Panc1 (cell line): ENCODE measurements around the gene PPP1R12A. TPM values are rescaled to one million over a fixed set of nuclear protein-coding genes. Genes with fewer than 3 reads are reported as not detected.

Experiments used
- ATAC-seq: fragments of 200-7000 bp; cut with Tn5 transposase; 2 replicates; pipeline ENCODE4 v1.9.1; 2020; ENCODE audit warnings: mild to moderate bottlenecking, moderate library complexity
- BruUV-seq: library from RNA; stranded (reverse); fragments of 400-500 nt; replicated peaks from 2 replicates; lab custom pipeline; 2021; lab: Mats Ljungman, UMichigan
- CTCF ChIA-PET: fragments of 300-600 bp; sonication (Branson Sonifier 250); formaldehyde crosslinking; loops from one replicate; lab custom pipeline; 2022; ENCODE audit warnings: antibody characterized with exemption; lab: Charles Lee
- POLR2A ChIA-PET: fragments of 300-600 bp; sonication (Branson Sonifier 250); formaldehyde crosslinking; loops from one replicate; lab custom pipeline; 2022; ENCODE audit warnings: antibody characterized with exemption; lab: Charles Lee
- DNase-seq: peaks from one replicate; pipeline ENCODE4 v3.0.0-alpha.2; 2010; ENCODE audit warnings: low read depth, low spot score
- H3K27ac ChIP-seq: 2 replicates; pipeline ENCODE4 v1.5.1; 2011; ENCODE audit warnings: mild to moderate bottlenecking, low read length, inconsistent platforms
- H3K27me3 ChIP-seq: fragments of 200-500 bp; sonication (Bioruptor generic); 2 replicates; pipeline ENCODE4 v1.6.0; 2014; ENCODE audit warnings: low read length, inconsistent platforms; ENCODE audit not compliant: control insufficient read depth, insufficient read depth
- H3K36me3 ChIP-seq: fragments of 200-500 bp; sonication (Bioruptor generic); 2 replicates; pipeline ENCODE4 v1.5.1; 2014; ENCODE audit warnings: inconsistent platforms, mild to moderate bottlenecking, low read length, moderate library complexity; ENCODE audit not compliant: control insufficient read depth, insufficient read depth
- H3K4me1 ChIP-seq: 2 replicates; pipeline ENCODE4 v1.5.1; 2011; ENCODE audit warnings: inconsistent platforms, mild to moderate bottlenecking, low read length, moderate library complexity; ENCODE audit not compliant: control insufficient read depth, insufficient read depth
- H3K4me3 ChIP-seq, 2 experiments: 2 replicates each; pipeline ENCODE4 v1.5.1; 2011 to 2012; ENCODE audit warnings: low read depth in 2 of 2, low read length in 2 of 2, mild to moderate bottlenecking in 2 of 2, inconsistent platforms in 1 of 2, moderate library complexity in 1 of 2
- H3K9me3 ChIP-seq: fragments of 200-500 bp; sonication (Bioruptor generic); 2 replicates; pipeline ENCODE4 v1.5.1; 2014; ENCODE audit warnings: low read depth, mild to moderate bottlenecking, inconsistent platforms, low read length, moderate library complexity; ENCODE audit not compliant: control insufficient read depth, insufficient read depth
- POLR2AphosphoS5 ChIP-seq: IDR thresholded peaks from 2 replicates; pipeline ENCODE4 v1.6.1; 2012; ENCODE audit warnings: mild to moderate bottlenecking, low read depth, low read length, moderate library complexity
- SIN3A ChIP-seq: IDR thresholded peaks from 2 replicates; pipeline ENCODE4 v1.6.1; 2012; ENCODE audit warnings: low read depth, mild to moderate bottlenecking, low read length, moderate library complexity, borderline replicate concordance; ENCODE audit not compliant: insufficient read depth
- TCF7L2 ChIP-seq: IDR thresholded peaks from 2 replicates; pipeline ENCODE4 v1.6.1; 2011; ENCODE audit warnings: mild to moderate bottlenecking, low read depth, low read length, inconsistent platforms
- in situ Hi-C: cut with HindIII; loops from 2 replicates; pipeline ENCODE4 v1.10.0; 2016; ENCODE audit warnings: low sequenced_read_pairs, low pct_unique_long_range_greater_than_20kb
- intact Hi-C: fragments of 100-400 bp; cut with micrococcal nuclease; formaldehyde crosslinking; loops from one replicate; pipeline ENCODE4 v1.10.0; 2022; ENCODE audit not compliant: unreplicated experiment
- total RNA-seq: library from RNA; stranded (reverse); gene quantifications from one replicate; pipeline ENCODE4 v1.2.1, GENCODE V29; 2021; ENCODE audit not compliant: unreplicated experiment
- TF ChIP-seq, protein P1 (sequence below), 2 experiments: IDR thresholded peaks; 2 replicates each; pipeline ENCODE4 v1.6.1; 2011 to 2012; ENCODE audit warnings: low read depth in 2 of 2, control low read depth in 1 of 2, low read length in 1 of 2, mild to moderate bottlenecking in 1 of 2, moderate library complexity in 1 of 2; ENCODE audit not compliant: insufficient read depth in 1 of 2
- TF ChIP-seq, protein P2 (sequence below): fragments of 450-650 bp; IDR thresholded peaks from 2 replicates; pipeline ENCODE4 v1.5.1; 2017; ENCODE audit warnings: mild to moderate bottlenecking

Gene PPP1R12A
- total RNA-seq, 1 experiment from 2014 or later: 61.6 TPM

DNA sequence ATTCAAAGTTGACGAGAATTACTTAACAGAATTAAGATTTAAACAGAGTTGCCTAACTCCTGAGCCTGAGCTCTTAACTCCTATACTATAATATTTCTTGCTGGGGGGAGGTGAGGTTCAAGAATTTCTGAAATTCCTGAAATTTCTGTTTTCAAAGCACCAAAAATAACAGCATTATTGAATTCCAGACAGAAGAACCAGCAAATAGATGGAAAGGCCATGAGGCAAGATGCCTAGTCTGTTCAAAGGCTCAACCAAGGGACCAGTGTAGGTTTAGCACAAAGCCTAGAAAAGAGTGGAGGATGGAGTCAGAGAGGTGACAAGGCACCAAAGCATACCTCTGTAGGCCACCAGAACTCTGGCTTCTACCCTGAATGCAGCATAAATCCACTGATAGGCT, 76.4 kb downstream of the PPP1R12A start:
- H3K27ac ChIP-seq: no peak overlapping the region
- CTCF ChIA-PET: no interaction called here
- intact Hi-C loops: no loop called here
- no peak for DNase-seq
- no TSS peak for BruUV-seq
- H3K4me1 ChIP-seq: no peaks in the 10 kb centered on the region
- no peak for ATAC-seq
- no peaks in the 10 kb centered on the region for H3K36me3 ChIP-seq
- no peak overlapping the region for H3K4me3 ChIP-seq
- H3K27me3 ChIP-seq: no peaks in the 10 kb centered on the region
- POLR2A ChIA-PET: no interaction called here
- TF ChIP-seq, protein P1, sequence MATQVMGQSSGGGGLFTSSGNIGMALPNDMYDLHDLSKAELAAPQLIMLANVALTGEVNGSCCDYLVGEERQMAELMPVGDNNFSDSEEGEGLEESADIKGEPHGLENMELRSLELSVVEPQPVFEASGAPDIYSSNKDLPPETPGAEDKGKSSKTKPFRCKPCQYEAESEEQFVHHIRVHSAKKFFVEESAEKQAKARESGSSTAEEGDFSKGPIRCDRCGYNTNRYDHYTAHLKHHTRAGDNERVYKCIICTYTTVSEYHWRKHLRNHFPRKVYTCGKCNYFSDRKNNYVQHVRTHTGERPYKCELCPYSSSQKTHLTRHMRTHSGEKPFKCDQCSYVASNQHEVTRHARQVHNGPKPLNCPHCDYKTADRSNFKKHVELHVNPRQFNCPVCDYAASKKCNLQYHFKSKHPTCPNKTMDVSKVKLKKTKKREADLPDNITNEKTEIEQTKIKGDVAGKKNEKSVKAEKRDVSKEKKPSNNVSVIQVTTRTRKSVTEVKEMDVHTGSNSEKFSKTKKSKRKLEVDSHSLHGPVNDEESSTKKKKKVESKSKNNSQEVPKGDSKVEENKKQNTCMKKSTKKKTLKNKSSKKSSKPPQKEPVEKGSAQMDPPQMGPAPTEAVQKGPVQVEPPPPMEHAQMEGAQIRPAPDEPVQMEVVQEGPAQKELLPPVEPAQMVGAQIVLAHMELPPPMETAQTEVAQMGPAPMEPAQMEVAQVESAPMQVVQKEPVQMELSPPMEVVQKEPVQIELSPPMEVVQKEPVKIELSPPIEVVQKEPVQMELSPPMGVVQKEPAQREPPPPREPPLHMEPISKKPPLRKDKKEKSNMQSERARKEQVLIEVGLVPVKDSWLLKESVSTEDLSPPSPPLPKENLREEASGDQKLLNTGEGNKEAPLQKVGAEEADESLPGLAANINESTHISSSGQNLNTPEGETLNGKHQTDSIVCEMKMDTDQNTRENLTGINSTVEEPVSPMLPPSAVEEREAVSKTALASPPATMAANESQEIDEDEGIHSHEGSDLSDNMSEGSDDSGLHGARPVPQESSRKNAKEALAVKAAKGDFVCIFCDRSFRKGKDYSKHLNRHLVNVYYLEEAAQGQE (IDR thresholded peaks at IDR 0.05; ENCODE audit: insufficient read depth in 1 of 2, low read depth in 2 of 2, low read length in 1 of 2): no peak
- no peak for TF ChIP-seq TCF7L2
- TF ChIP-seq, protein P2, sequence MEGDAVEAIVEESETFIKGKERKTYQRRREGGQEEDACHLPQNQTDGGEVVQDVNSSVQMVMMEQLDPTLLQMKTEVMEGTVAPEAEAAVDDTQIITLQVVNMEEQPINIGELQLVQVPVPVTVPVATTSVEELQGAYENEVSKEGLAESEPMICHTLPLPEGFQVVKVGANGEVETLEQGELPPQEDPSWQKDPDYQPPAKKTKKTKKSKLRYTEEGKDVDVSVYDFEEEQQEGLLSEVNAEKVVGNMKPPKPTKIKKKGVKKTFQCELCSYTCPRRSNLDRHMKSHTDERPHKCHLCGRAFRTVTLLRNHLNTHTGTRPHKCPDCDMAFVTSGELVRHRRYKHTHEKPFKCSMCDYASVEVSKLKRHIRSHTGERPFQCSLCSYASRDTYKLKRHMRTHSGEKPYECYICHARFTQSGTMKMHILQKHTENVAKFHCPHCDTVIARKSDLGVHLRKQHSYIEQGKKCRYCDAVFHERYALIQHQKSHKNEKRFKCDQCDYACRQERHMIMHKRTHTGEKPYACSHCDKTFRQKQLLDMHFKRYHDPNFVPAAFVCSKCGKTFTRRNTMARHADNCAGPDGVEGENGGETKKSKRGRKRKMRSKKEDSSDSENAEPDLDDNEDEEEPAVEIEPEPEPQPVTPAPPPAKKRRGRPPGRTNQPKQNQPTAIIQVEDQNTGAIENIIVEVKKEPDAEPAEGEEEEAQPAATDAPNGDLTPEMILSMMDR: no peak
- no peak for TF ChIP-seq POLR2AphosphoS5
- no peak for TF ChIP-seq SIN3A
- in situ Hi-C loops: no loop called here
- H3K9me3 ChIP-seq: no peaks in the 10 kb centered on the region

DNA sequence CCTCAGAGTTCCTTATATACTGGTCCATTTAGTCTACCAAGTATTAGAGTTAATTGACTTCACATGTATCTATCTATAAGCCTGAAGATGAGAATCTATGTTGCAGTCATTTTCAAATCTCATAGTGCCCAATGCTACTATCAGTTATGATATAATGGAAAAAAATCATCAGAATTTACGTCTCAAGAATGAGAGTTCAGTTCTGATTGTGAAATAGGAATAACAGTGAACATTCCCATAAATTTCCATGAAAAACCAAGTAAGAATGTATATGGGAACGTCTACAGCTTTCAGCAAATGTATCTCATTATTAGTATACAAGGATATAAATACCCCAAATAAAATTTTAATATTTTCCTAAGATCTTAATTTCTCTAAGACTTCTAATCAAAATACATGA, 77.2 kb downstream of the PPP1R12A start:
- in situ Hi-C loops (no loop called here), intact Hi-C loops (no loop called here)
- POLR2A ChIA-PET: interaction anchor here (0.6 kb wide), 1 partner anchor 228 kb away, joined by 3 read pairs; no protein-coding TSS in a partner anchor
- BruUV-seq: no TSS peak
- no peak overlapping the region for H3K27ac ChIP-seq
- ATAC-seq: no peak
- no peaks in the 10 kb centered on the region for H3K4me1 ChIP-seq
- no peak for DNase-seq
- no peak overlapping the region for H3K4me3 ChIP-seq
- no peaks in the 10 kb centered on the region for H3K36me3 ChIP-seq
- TF ChIP-seq SIN3A: no peak
- CTCF ChIA-PET: no interaction called here
- no peaks in the 10 kb centered on the region; the same call in 1 of the 2 replicates for H3K9me3 ChIP-seq
- H3K27me3 ChIP-seq: no peaks in the 10 kb centered on the region

DNA sequence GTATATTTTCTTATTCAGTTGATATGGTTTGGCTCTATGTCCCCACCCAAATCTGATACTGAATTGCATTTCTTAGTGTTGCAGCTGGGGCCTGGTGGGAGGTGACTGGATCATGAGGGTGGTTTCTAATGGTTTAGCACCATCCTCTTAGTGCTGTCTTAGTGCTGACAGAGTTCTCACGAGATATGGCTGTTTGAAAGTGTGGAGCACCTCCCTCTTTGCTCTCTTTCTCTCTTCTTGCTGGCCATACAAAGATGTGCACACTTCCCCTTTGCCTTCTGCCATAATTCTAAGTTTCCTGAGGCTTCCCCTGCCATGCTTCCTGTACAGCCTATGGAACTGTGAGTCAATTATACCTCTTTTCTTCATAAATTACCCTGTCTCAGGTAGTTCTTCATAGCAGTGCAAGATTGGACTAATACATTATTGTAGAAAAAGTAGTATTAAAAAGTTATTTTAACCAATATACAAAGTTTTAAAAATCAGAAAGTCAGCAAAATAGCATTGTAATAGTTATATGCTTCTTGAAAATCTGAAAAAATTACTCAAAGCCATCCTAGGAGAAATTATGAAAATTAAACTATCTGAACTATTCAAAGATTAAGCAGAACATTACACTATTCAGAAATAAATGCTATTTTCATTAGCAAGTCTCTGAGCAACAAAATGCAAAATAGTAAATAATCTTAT, 84.1 kb downstream of the PPP1R12A start:
- Histone ChIP-seq H3K36me3 (no peaks in the 10 kb centered on the region), H3K27ac (no peak overlapping the region), H3K9me3 (no peaks in the 10 kb centered on the region; the same call in 1 of the 2 replicates), H3K4me1 (peaks cover 4% of the 10 kb centered on the region; the same call in 1 of the 2 replicates), H3K27me3 (no peaks in the 10 kb centered on the region), H3K4me3 (no peak overlapping the region)
- BruUV-seq: no TSS peak
- intact Hi-C loops (no loop called here), in situ Hi-C loops (no loop called here)
- no peak for DNase-seq
- TF ChIP-seq TCF7L2 (no peak), SIN3A (no peak)
- TF ChIP-seq, protein P2: no peak
- POLR2A ChIA-PET: no interaction called here
- CTCF ChIA-PET: no interaction called here
- no peak for ATAC-seq
